Measurements from ENCODE around the gene JPH2. TPM values are rescaled to one million over a fixed set of nuclear protein-coding genes. Genes with fewer than 3 reads are reported as not detected.

Gene JPH2
- total RNA-seq, 2 experiments from 2014 or later = not detected

DNA sequence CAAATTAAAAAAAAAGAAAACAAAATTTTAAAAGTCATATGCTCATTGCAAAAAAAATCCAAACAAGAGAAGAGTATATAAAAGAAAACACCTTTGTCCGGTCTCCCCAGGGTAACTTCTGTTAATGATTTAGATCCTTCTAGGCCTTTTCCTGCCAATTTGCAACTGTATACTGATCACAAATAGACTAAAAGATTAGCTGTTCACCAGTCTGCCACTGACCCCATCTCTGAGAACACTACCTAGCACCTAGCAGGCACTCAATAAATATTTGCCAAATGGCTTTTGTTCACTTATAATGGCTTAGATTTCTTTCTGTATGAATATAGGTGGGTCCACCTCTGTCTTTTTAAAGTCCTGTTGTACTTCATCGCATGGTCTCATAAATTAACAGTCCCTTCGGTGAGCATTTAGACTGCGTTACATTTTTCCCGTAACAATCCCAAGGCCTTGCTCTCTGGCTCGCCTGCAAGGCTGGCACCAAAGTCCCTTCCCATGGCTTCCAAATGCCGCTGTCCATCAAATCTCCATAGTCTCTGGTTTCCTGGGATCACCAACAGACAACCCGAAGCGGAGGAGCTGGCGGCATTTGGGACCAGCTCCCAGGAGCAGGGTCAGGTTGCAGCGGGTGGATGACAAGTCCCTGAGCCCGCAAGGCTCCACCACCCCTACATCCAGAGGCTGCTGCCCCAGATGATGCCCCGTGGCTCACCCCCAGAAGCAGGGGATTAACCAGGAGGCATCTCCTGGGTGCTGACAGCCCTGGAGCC is 11.8 kb downstream of the JPH2 start:
- H3K27me3 ChIP-seq (ENCODE audit: control insufficient read depth in 1 of 2, insufficient read depth in 2 of 2, low read length in 2 of 2) = peaks cover 7 to 17% of the 10 kb centered on the region in 2 experiments
- H3K36me3 ChIP-seq (ENCODE audit: insufficient read depth, low read length) = no peaks in the 10 kb centered on the region
- CTCF ChIA-PET = no interaction called here
- DNase-seq (no peak), ATAC-seq (ENCODE audit: poor library complexity) (no peak)
- POLR2A ChIA-PET = no interaction called here
- intact Hi-C loops (cut with DNase I, micrococcal nuclease) = no loop called here
- H3K27ac ChIP-seq (ENCODE audit: low read depth in 1 of 2, low read length in 2 of 2) = no peak overlapping the region
- no peak overlapping the region for H3K4me3 ChIP-seq (ENCODE audit: low read length)
- Mint-ChIP-seq H3K36me3 (ENCODE audit: low read depth) (no peaks in the 10 kb centered on the region), H3K9me3 (no peaks in the 10 kb centered on the region), H3K4me3 (no peak overlapping the region), H3K27me3 (peaks cover 63% of the 10 kb centered on the region), H3K4me1 (ENCODE audit: low read depth) (no peaks in the 10 kb centered on the region), H3K27ac (no peak overlapping the region)
- H3K4me1 ChIP-seq (ENCODE audit: insufficient read depth, low read length) = no peaks in the 10 kb centered on the region
- TF ChIP-seq, protein P1, sequence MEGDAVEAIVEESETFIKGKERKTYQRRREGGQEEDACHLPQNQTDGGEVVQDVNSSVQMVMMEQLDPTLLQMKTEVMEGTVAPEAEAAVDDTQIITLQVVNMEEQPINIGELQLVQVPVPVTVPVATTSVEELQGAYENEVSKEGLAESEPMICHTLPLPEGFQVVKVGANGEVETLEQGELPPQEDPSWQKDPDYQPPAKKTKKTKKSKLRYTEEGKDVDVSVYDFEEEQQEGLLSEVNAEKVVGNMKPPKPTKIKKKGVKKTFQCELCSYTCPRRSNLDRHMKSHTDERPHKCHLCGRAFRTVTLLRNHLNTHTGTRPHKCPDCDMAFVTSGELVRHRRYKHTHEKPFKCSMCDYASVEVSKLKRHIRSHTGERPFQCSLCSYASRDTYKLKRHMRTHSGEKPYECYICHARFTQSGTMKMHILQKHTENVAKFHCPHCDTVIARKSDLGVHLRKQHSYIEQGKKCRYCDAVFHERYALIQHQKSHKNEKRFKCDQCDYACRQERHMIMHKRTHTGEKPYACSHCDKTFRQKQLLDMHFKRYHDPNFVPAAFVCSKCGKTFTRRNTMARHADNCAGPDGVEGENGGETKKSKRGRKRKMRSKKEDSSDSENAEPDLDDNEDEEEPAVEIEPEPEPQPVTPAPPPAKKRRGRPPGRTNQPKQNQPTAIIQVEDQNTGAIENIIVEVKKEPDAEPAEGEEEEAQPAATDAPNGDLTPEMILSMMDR (IDR thresholded peaks at IDR 0.05) = no peak
- no peaks in the 10 kb centered on the region for H3K9me3 ChIP-seq (ENCODE audit: control insufficient read depth in 1 of 2, insufficient read depth in 1 of 2, low read length in 2 of 2)

DNA sequence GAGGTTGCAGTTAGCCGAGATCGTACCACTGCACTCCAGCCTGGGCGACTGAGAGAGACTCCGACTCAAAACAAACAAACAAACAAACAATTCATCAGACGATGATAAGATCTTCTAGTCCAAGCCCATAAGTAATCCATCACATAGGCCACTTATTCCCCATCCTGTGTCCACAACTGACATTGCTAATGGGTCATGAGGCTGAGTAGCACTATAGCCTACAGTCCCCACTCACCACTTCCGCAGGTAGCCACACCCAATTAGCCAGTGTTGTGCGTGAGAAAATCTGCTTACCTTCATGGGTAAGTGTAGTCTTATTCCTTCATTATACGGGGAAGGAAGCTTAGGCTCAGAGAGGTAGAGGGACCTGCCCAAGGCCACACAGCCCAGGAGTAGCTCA is 13.1 kb downstream of the JPH2 start:
- no peaks in the 10 kb centered on the region for H3K4me1 ChIP-seq (ENCODE audit: insufficient read depth, low read length)
- Mint-ChIP-seq H3K4me3 (no peak overlapping the region), H3K4me1 (ENCODE audit: low read depth) (no peaks in the 10 kb centered on the region), H3K27ac (no peak overlapping the region), H3K36me3 (ENCODE audit: low read depth) (no peaks in the 10 kb centered on the region), H3K27me3 (peaks cover 59% of the 10 kb centered on the region), H3K9me3 (no peaks in the 10 kb centered on the region)
- ChIA-PET CTCF (interaction anchor here (0.9 kb wide), 1 partner anchor 21 kb away, joined by 3 read pairs; no protein-coding TSS in a partner anchor), POLR2A (no interaction called here)
- TF ChIP-seq, protein P1 (IDR thresholded peaks at IDR 0.05) = no peak
- intact Hi-C loops (cut with DNase I, micrococcal nuclease) = no loop called here
- no peak overlapping the region for H3K27ac ChIP-seq (ENCODE audit: low read depth in 1 of 2, low read length in 2 of 2)
- H3K36me3 ChIP-seq (ENCODE audit: insufficient read depth, low read length) = no peaks in the 10 kb centered on the region
- DNase-seq = no peak
- peaks cover 5 to 14% of the 10 kb centered on the region in 2 experiments for H3K27me3 ChIP-seq (ENCODE audit: control insufficient read depth in 1 of 2, insufficient read depth in 2 of 2, low read length in 2 of 2)
- H3K4me3 ChIP-seq (ENCODE audit: low read length) = no peak overlapping the region
- no peaks in the 10 kb centered on the region for H3K9me3 ChIP-seq (ENCODE audit: control insufficient read depth in 1 of 2, insufficient read depth in 1 of 2, low read length in 2 of 2)
- ATAC-seq (ENCODE audit: poor library complexity) = no peak

DNA sequence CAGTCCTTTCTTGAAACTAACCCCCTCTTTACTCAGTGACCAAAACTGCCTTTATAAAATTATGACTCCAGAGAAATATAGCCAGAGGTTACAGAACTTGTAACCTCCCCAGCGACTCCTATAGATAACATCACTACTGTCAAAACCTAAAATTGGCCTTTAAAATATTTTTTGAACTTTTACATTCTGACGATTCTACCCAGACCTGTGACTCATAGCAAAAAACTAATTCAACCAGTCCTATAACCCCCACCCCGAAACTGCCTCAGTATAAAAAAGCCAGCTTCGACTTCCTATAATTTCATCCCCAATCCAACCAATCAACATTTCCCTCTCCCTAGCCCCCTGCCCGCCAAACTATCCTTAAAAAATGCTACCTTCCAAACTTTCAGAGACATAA is 13.9 kb downstream of the JPH2 start:
- no peak overlapping the region for H3K4me3 Mint-ChIP-seq
- TF ChIP-seq, protein P1 (IDR thresholded peaks at IDR 0.05) = no peak
- CTCF ChIA-PET = interaction anchor here (0.9 kb wide), 1 partner anchor 22 kb away, joined by 3 read pairs; no protein-coding TSS in a partner anchor
- Histone ChIP-seq H3K4me1 (ENCODE audit: insufficient read depth, low read length) (no peaks in the 10 kb centered on the region), H3K4me3 (ENCODE audit: low read length) (no peak overlapping the region), H3K27ac (ENCODE audit: low read depth in 1 of 2, low read length in 2 of 2) (no peak overlapping the region), H3K36me3 (ENCODE audit: insufficient read depth, low read length) (no peaks in the 10 kb centered on the region), H3K9me3 (ENCODE audit: control insufficient read depth in 1 of 2, insufficient read depth in 1 of 2, low read length in 2 of 2) (no peaks in the 10 kb centered on the region), H3K27me3 (ENCODE audit: control insufficient read depth in 1 of 2, insufficient read depth in 2 of 2, low read length in 2 of 2) (peaks cover 3 to 14% of the 10 kb centered on the region in 2 experiments)
- DNase-seq = no peak
- POLR2A ChIA-PET = no interaction called here
- H3K27me3 Mint-ChIP-seq = peaks cover 60% of the 10 kb centered on the region
- H3K9me3 Mint-ChIP-seq = no peaks in the 10 kb centered on the region
- no peaks in the 10 kb centered on the region for H3K36me3 Mint-ChIP-seq (ENCODE audit: low read depth)
- H3K27ac Mint-ChIP-seq = no peak overlapping the region
- ATAC-seq (ENCODE audit: poor library complexity) = no peak
- intact Hi-C loops (cut with DNase I, micrococcal nuclease) = no loop called here
- H3K4me1 Mint-ChIP-seq (ENCODE audit: low read depth) = no peaks in the 10 kb centered on the region

Measured in CD4-positive, alpha-beta T cell (primary cell).